GM21528 (cell line): Measurements from ENCODE around the gene FXYD6.

Experiments used
- ATAC-seq: cut with Tn5 transposase; IDR thresholded peaks from one replicate; pipeline ENCODE4 v1.9.1; 2021; ENCODE audit warnings: mild to moderate bottlenecking, moderate library complexity; ENCODE audit not compliant: unreplicated experiment, low FRiP score

FXYD6 gene

DNA sequence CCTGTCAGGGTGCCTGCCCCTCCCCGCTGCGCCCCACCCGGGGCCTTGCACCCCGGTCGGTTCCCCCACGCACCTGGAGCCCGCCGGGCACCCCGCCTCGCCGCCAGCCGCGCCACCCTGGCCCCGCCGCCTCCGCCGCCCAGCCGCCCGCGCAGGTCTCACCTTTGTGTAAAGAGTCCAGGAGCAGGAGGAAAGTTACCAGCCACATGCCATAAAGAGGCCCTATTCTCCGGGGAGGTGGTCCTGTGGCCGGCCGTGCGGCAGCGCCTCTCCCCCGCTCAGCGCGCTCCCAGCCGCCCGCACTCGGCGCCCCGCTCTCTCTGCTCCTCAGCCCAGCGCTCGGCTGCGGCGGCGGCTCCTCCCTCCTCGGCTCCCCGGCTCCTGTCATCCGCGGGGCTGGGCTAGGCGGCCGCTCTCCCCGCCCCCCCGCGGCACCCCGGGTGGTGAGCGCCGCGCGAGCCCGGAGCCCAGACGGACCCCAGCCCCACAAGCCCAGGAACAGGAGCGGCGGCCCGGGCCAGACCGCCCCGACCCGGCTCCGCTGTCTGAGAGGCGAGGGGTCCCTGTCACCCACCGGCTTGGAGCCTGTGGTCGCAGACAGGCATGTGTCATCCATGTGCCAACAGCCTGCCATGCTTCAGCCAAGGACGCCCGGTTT, 79.5 kb downstream of the FXYD6 start, which contains the start of gene DSCAML1:
TSS of gene DSCAML1 (minus strand) at position 345 of the 658 bp plus-strand sequence. CDS start at position 208, 137 bp downstream.
- no peak for ATAC-seq

DNA sequence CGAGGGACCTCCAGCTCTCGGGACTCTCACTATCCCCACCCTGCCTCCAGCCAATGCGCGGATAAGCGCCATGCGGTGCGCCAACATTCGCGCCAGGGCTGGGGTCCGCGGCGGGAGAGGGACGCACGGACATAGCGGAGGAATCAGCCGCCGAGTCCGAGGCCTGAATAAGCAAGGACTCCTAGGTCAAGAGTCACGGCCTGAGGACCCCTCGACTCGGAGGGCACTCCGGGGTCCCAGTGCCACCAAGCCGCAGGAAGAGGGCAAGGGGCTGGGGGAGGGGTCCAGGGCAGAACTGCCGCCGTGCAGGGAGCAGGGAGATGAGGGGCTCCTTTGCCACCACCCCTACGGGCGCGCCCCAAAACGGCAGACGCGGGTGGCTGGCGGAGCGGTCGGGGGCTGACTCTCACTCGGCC, 80.0 kb downstream of the FXYD6 start:
- no peak for ATAC-seq

GRCh38 chr11:117795638-117796455, 80.6 kb downstream of the FXYD6 start:
- no peak for ATAC-seq

- no peak for ATAC-seq
Observed at GRCh38 chr11:117794772-117795629, 81.5 kb downstream of the FXYD6 start.

DNA sequence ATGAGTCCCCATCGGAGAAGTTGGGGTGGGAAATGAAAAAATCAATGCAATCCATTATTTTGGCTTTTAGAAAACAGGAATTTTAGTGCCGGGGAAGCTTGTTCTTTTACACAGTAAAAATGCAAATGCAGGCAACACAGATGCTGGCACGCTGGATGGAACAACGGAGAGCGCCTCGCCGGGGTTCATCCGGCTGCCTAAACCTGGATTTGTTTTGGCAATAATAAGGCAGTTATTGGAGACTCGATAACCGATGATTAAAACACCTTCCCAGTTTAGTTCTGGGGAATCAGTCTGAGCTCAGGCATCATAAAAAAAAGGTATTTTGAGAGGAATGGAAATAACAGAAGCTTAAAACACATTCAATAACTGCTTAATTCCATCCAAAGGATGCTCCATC, 82.3 kb downstream of the FXYD6 start:
- ATAC-seq, result no peak

- ATAC-seq, result no peak
Observed at GRCh38 chr11:117793583-117793982, 82.9 kb downstream of the FXYD6 start.

- ATAC-seq, result no peak
Observed at GRCh38 chr11:117792992-117793391, 83.5 kb downstream of the FXYD6 start.

GRCh38 chr11:117792241-117792640, 84.2 kb downstream of the FXYD6 start:
- no peak for ATAC-seq

DNA sequence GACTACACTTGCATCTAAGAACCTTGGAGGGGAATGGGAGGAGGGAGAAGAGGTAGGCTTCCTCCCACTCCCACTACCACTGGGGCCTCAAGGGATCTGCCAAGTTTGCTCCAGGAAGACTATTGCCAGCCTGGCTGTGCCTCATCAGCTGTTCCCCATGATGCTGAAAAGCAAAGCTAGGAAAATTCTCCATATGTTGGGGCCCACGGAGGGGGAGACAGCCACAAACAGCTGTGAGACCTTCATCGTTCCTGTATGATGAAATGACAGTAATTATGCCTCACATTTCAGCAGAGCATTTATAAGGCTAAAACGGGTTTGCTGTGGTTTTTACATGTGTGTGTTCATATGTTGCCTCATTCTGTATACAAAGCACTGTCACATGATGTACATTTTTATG, 86.2 kb downstream of the FXYD6 start:
- no peak for ATAC-seq

DNA sequence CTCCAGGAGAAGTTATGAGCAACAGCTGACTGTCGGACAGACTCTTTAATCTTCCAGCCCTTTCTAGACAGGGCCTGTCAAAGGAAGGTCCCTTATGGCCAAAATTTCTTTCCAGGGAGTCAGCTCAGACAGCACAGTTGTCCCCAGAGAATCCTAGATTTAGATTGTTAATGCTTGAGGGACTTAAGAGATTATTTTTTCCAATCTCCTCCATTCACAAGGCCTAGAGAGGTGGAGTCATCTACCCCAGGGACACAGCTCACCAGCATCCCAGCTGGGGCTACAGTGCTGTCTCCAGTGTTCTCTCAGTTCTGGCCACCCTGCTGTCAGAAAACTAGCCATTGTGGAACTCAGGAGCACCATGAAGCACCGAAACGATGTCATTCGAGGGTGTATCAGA, 87.2 kb downstream of the FXYD6 start:
- no peak for ATAC-seq
